ENCODE data around the gene NEFH. TPM values are rescaled to one million over a fixed set of nuclear protein-coding genes. Genes with fewer than 3 reads are reported as not detected.

Gene NEFH
- polyA plus RNA-seq, 1 of the 3 experiments (the other 2 are of a cell fraction): 3.5 TPM

GRCh38 chr22:29518427-29518826 is 38.4 kb downstream of the NEFH start:
- no peaks in the 10 kb centered on the region for H3K9me2 ChIP-seq
- H3K27ac ChIP-seq (ENCODE audit: low read depth in 2 of 2, low read length in 1 of 2): no peak overlapping the region
- no peak overlapping the region for H3K9ac ChIP-seq
- peaks cover 2% of the 10 kb centered on the region; the same call in 1 of the 2 replicates for H3K79me2 ChIP-seq (ENCODE audit: insufficient read depth)
- peaks cover 5 to 24% of the 10 kb centered on the region in 2 experiments; a peak in 2 of 4 replicates for H3K4me1 ChIP-seq (ENCODE audit: control insufficient read depth in 1 of 2, insufficient read depth in 2 of 2, low read depth in 1 of 2, low read length in 1 of 2)
- H2AFZ ChIP-seq (ENCODE audit: low read depth): no peak overlapping the region
- TF ChIP-seq SIN3A (IDR thresholded peaks at IDR 0.05; ENCODE audit: borderline replicate concordance, low read depth, low read length) (no peak), NFIC (IDR thresholded peaks at IDR 0.05; ENCODE audit: borderline replicate concordance) (no peak), EP300 (IDR thresholded peaks at IDR 0.05; ENCODE audit: borderline replicate concordance in 1 of 2, low read depth in 1 of 2, low read length in 1 of 2) (no peak), FOSL2 (IDR thresholded peaks at IDR 0.05; ENCODE audit: borderline replicate concordance, low read depth) (no peak), EZH2phosphoT487 (IDR thresholded peaks at IDR 0.05; ENCODE audit: borderline replicate concordance, low read depth) (no peak), RXRA (IDR thresholded peaks at IDR 0.05; ENCODE audit: borderline replicate concordance, low read depth) (no peak), YY1 (IDR thresholded peaks at IDR 0.05; ENCODE audit: low read depth) (no peak)
- TF ChIP-seq, protein P1, sequence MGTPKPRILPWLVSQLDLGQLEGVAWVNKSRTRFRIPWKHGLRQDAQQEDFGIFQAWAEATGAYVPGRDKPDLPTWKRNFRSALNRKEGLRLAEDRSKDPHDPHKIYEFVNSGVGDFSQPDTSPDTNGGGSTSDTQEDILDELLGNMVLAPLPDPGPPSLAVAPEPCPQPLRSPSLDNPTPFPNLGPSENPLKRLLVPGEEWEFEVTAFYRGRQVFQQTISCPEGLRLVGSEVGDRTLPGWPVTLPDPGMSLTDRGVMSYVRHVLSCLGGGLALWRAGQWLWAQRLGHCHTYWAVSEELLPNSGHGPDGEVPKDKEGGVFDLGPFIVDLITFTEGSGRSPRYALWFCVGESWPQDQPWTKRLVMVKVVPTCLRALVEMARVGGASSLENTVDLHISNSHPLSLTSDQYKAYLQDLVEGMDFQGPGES (IDR thresholded peaks at IDR 0.05; ENCODE audit: low read depth, low read length): no peak
- TF ChIP-seq, protein P2, sequence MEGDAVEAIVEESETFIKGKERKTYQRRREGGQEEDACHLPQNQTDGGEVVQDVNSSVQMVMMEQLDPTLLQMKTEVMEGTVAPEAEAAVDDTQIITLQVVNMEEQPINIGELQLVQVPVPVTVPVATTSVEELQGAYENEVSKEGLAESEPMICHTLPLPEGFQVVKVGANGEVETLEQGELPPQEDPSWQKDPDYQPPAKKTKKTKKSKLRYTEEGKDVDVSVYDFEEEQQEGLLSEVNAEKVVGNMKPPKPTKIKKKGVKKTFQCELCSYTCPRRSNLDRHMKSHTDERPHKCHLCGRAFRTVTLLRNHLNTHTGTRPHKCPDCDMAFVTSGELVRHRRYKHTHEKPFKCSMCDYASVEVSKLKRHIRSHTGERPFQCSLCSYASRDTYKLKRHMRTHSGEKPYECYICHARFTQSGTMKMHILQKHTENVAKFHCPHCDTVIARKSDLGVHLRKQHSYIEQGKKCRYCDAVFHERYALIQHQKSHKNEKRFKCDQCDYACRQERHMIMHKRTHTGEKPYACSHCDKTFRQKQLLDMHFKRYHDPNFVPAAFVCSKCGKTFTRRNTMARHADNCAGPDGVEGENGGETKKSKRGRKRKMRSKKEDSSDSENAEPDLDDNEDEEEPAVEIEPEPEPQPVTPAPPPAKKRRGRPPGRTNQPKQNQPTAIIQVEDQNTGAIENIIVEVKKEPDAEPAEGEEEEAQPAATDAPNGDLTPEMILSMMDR (IDR thresholded peaks at IDR 0.05): no peak
- TF ChIP-seq, protein P3, sequence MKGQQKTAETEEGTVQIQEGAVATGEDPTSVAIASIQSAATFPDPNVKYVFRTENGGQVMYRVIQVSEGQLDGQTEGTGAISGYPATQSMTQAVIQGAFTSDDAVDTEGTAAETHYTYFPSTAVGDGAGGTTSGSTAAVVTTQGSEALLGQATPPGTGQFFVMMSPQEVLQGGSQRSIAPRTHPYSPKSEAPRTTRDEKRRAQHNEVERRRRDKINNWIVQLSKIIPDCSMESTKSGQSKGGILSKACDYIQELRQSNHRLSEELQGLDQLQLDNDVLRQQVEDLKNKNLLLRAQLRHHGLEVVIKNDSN (IDR thresholded peaks at IDR 0.05; ENCODE audit: borderline replicate concordance, low read depth): no peak
- no peak overlapping the region for H3K4me3 ChIP-seq (ENCODE audit: low read depth in 2 of 2, low read length in 1 of 2)
- ChIA-PET CTCF (no interaction called here), POLR2A (no interaction called here)
- no peaks in the 10 kb centered on the region for H3K27me3 ChIP-seq (ENCODE audit: insufficient read depth)
- WGBS (ENCODE audit: low lambda C conversion rate): 88% methylated on average over 2 of the region's 5 CpGs
- H3K4me2 ChIP-seq: no peak overlapping the region
- H4K20me1 ChIP-seq (ENCODE audit: insufficient read depth): no peaks in the 10 kb centered on the region
- no peak for DNase-seq
- peaks cover 65 to 69% of the 10 kb centered on the region in 2 experiments for H3K36me3 ChIP-seq (replicated peaks in 1 of 2; ENCODE audit: control insufficient read depth in 1 of 2, insufficient read depth in 2 of 2, low read length in 1 of 2)
- H3K9me3 ChIP-seq: no peaks in the 10 kb centered on the region
- peaks cover 5% of the 10 kb centered on the region for H3F3A ChIP-seq (replicated peaks; ENCODE audit: insufficient read depth)

- Histone ChIP-seq H3K9me3 (no peaks in the 10 kb centered on the region), H3K4me3 (ENCODE audit: low read depth in 2 of 2, low read length in 1 of 2) (no peak overlapping the region), H3K27me3 (ENCODE audit: insufficient read depth) (no peaks in the 10 kb centered on the region), H3K4me1 (ENCODE audit: control insufficient read depth in 1 of 2, insufficient read depth in 2 of 2, low read depth in 1 of 2, low read length in 1 of 2) (peaks cover 5 to 24% of the 10 kb centered on the region in 2 experiments; a peak in 2 of 4 replicates), H3K9ac (no peak overlapping the region), H2AFZ (ENCODE audit: low read depth) (no peak overlapping the region), H3K27ac (ENCODE audit: low read depth in 2 of 2, low read length in 1 of 2) (no peak overlapping the region), H3F3A (replicated peaks; ENCODE audit: insufficient read depth) (peaks cover 5% of the 10 kb centered on the region), H3K79me2 (ENCODE audit: insufficient read depth) (peaks cover 7% of the 10 kb centered on the region; the same call in 1 of the 2 replicates), H3K4me2 (no peak overlapping the region), H3K36me3 (replicated peaks in 1 of 2; ENCODE audit: control insufficient read depth in 1 of 2, insufficient read depth in 2 of 2, low read length in 1 of 2) (peaks cover 73 to 84% of the 10 kb centered on the region in 2 experiments), H3K9me2 (no peaks in the 10 kb centered on the region), H4K20me1 (ENCODE audit: insufficient read depth) (no peaks in the 10 kb centered on the region)
- ChIA-PET POLR2A (no interaction called here), CTCF (no interaction called here)
- DNase-seq: no peak
- WGBS (ENCODE audit: low lambda C conversion rate): 80% methylated on average over 1 of the region's 1 CpG
- no peak for TF ChIP-seq TAF1 (IDR thresholded peaks at IDR 0.05; ENCODE audit: borderline replicate concordance, low read depth, low read length)
- no peak for TF ChIP-seq RAD21 (IDR thresholded peaks at IDR 0.05; ENCODE audit: low read length)
- TF ChIP-seq EZH2phosphoT487 (IDR thresholded peaks at IDR 0.05; ENCODE audit: borderline replicate concordance, low read depth): no peak
- TF ChIP-seq, protein P4, sequence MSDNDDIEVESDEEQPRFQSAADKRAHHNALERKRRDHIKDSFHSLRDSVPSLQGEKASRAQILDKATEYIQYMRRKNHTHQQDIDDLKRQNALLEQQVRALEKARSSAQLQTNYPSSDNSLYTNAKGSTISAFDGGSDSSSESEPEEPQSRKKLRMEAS (IDR thresholded peaks at IDR 0.05; ENCODE audit: low read depth): no peak
- TF ChIP-seq YY1 (IDR thresholded peaks at IDR 0.05; ENCODE audit: low read depth): no peak
- no peak for TF ChIP-seq TEAD4 (IDR thresholded peaks at IDR 0.05; ENCODE audit: borderline replicate concordance, insufficient read depth)
- no peak for TF ChIP-seq NRF1 (IDR thresholded peaks at IDR 0.05; ENCODE audit: low read depth, low read length)
- no peak for TF ChIP-seq REST (IDR thresholded peaks at IDR 0.05; ENCODE audit: low read depth, low read length)
- no peak for TF ChIP-seq EP300 (IDR thresholded peaks at IDR 0.05; ENCODE audit: borderline replicate concordance in 1 of 2, low read depth in 1 of 2, low read length in 1 of 2)
- TF ChIP-seq ELF1 (IDR thresholded peaks at IDR 0.05): no peak
- no peak for TF ChIP-seq GATA2 (CRISPR knock-in tag; IDR thresholded peaks at IDR 0.05)
- TF ChIP-seq RXRA (IDR thresholded peaks at IDR 0.05; ENCODE audit: borderline replicate concordance, low read depth): no peak
- TF ChIP-seq MEF2A (IDR thresholded peaks at IDR 0.05; ENCODE audit: borderline replicate concordance, low read depth): no peak
- no peak for TF ChIP-seq RFX5 (IDR thresholded peaks at IDR 0.05; ENCODE audit: low read length)
Measured at GRCh38 chr22:29519996-29520395, 40.0 kb downstream of the NEFH start.
